Measurements from ENCODE around the gene MYO1D. TPM values are rescaled to one million over a fixed set of nuclear protein-coding genes. Genes with fewer than 3 reads are reported as not detected.
"Not testable (repeated sequence)": the region's sequence is repeated elsewhere in the genome, so short reads cannot be mapped to it uniquely, and the experiment has no call there.

Gene MYO1D
- total RNA-seq, 1 donor from 2014 or later: 11.9 TPM

DNA sequence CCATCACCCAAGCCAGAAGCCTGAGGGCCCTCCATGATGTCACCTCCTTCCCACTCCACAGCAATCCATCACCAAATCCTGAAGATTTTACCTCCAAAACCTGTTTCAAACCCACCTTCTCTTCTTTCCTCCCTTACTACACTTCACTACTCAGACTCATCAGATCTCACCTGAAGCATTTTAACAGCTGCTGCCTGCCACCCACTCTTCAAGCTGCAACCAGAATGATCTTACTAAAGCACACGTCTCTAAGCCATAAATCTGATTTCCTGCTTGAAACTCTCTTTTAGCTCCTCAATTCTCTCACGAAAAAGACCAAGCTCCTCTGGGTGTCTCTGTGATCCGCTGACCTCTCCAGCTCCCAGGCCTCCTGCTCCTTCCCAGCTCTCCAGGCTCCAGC, 343.6 kb downstream of the MYO1D start:
- no peaks in the 10 kb centered on the region for H3K27me3 Mint-ChIP-seq (ENCODE audit: low read depth)
- H3K27ac Mint-ChIP-seq (ENCODE audit: unreplicated experiment): peak overlapping the region; percentile 9
- TF ChIP-seq CTCF (conservative IDR thresholded peaks at IDR 0.05): no peak
- H3K36me3 Mint-ChIP-seq (ENCODE audit: low read depth): peaks cover 4% of the 10 kb centered on the region
- peaks cover 3% of the 10 kb centered on the region for H3K9me3 Mint-ChIP-seq
- no peak for DNase-seq (ENCODE audit: low read depth, low spot score)
- H3K4me1 Mint-ChIP-seq: peaks cover 57% of the 10 kb centered on the region
- no peak overlapping the region for H3K4me3 Mint-ChIP-seq

GRCh38 chr17:32529604-32530003, 347.3 kb downstream of the MYO1D start:
- no peak for TF ChIP-seq CTCF (conservative IDR thresholded peaks at IDR 0.05)
- Mint-ChIP-seq H3K9me3 (no peaks in the 10 kb centered on the region), H3K27me3 (ENCODE audit: low read depth) (no peaks in the 10 kb centered on the region), H3K4me3 (no peak overlapping the region), H3K36me3 (ENCODE audit: low read depth) (no peaks in the 10 kb centered on the region), H3K27ac (ENCODE audit: unreplicated experiment) (peak overlapping the region; percentile 78), H3K4me1 (peaks cover 44% of the 10 kb centered on the region)
- DNase-seq (ENCODE audit: low read depth, low spot score): no peak

DNA sequence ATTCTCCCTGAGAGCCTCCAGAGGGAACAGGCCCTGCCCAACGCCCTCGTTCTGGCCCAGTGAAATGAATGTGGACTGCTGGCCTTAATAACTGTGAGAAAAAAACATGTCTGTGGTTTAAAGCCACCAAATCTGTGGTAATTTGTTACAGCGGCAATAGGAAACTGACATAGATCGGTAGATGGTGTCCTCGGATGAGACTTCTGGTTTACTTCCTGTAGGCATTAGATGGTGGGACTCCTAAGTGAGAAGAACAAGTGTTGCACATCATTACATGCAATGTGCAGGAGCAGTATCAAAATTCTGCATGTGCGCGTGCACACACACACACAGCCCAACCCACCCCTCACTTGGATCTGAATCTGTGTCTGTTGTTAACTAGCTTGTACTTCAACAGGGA, 348.1 kb downstream of the MYO1D start:
- Mint-ChIP-seq H3K27ac (ENCODE audit: unreplicated experiment) (peak overlapping the region; percentile 65), H3K4me3 (no peak overlapping the region), H3K9me3 (no peaks in the 10 kb centered on the region), H3K36me3 (ENCODE audit: low read depth) (no peaks in the 10 kb centered on the region), H3K27me3 (ENCODE audit: low read depth) (no peaks in the 10 kb centered on the region), H3K4me1 (peaks cover 44% of the 10 kb centered on the region)
- no peak for DNase-seq (ENCODE audit: low read depth, low spot score)
- TF ChIP-seq CTCF (conservative IDR thresholded peaks at IDR 0.05): no peak

- Mint-ChIP-seq H3K4me3 (no peak overlapping the region), H3K9me3 (no peaks in the 10 kb centered on the region), H3K4me1 (peaks cover 48% of the 10 kb centered on the region), H3K27me3 (ENCODE audit: low read depth) (no peaks in the 10 kb centered on the region), H3K27ac (ENCODE audit: unreplicated experiment) (peak overlapping the region; percentile 53), H3K36me3 (ENCODE audit: low read depth) (no peaks in the 10 kb centered on the region)
- DNase-seq (ENCODE audit: low read depth, low spot score): no peak
- no peak for TF ChIP-seq CTCF (conservative IDR thresholded peaks at IDR 0.05)
Observed at GRCh38 chr17:32527146-32527545, 349.8 kb downstream of the MYO1D start.

GRCh38 chr17:32525122-32525521, 351.8 kb downstream of the MYO1D start:
- no peak for TF ChIP-seq CTCF (conservative IDR thresholded peaks at IDR 0.05)
- no peaks in the 10 kb centered on the region for H3K27me3 Mint-ChIP-seq (ENCODE audit: low read depth)
- no peaks in the 10 kb centered on the region for H3K9me3 Mint-ChIP-seq
- peak overlapping the region; percentile 89 for H3K27ac Mint-ChIP-seq (ENCODE audit: unreplicated experiment)
- H3K4me1 Mint-ChIP-seq: peaks cover 48% of the 10 kb centered on the region
- H3K36me3 Mint-ChIP-seq (ENCODE audit: low read depth): no peaks in the 10 kb centered on the region
- no peak for DNase-seq (ENCODE audit: low read depth, low spot score)
- H3K4me3 Mint-ChIP-seq: no peak overlapping the region

DNA sequence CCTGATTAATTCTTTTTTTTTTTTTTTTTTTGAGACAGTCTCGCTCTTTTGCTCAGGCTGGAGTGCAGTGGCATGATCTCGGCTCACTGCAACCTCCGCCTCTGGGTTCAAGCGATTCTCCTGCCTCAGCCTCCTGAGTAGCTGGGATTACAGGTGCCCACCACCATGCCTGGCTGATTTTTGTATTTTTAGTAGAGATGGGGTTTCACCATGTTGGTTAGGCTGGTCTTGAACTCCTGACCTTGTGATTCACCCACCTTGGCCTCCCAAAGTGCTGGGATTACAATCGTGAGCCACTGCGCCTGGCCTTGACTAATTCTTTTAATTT, 352.4 kb downstream of the MYO1D start:
- not testable (repeated sequence) for H3K27me3 Mint-ChIP-seq (ENCODE audit: low read depth); DNase-seq (ENCODE audit: low read depth, low spot score); H3K9me3 Mint-ChIP-seq; H3K27ac Mint-ChIP-seq (ENCODE audit: unreplicated experiment); H3K4me3 Mint-ChIP-seq; H3K36me3 Mint-ChIP-seq (ENCODE audit: low read depth)
- peaks cover 54% of the 10 kb centered on the region for H3K4me1 Mint-ChIP-seq
